Measurements from ENCODE around the gene PARP4.
"Not testable (repeated sequence)": the region's sequence is repeated elsewhere in the genome, so short reads cannot be mapped to it uniquely, and the experiment has no call there.

DNA sequence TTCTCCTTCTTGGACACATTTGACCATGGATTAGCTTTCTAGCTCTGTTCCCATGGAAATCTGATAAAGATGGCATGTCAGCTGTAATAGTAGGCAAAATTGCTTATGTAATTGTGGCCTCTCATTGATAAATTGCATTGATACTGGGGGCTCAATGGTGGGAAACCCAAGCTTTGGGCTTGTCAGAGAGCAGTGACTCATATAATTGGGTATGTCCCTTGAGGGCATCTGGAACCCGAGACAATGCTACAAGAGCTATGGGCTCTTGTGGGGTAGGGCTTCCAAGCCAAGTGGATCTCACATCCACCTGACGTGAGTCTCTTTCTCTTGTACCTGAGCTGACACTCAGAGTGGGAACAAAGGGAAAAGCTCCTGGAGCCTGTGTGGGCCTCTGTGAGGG is 16.3 kb downstream of the PARP4 start:
- TF ChIP-seq POLR2A (IDR thresholded peaks at IDR 0.05; ENCODE audit: low read depth, low read length); POLR2AphosphoS5 (IDR thresholded peaks at IDR 0.05; ENCODE audit: insufficient read depth, low read depth, low read length); EZH2 (IDR thresholded peaks at IDR 0.05; ENCODE audit: borderline replicate concordance, low read depth, low read length, severe bottlenecking); GATA2 (IDR thresholded peaks at IDR 0.05; ENCODE audit: insufficient read depth, insufficient read length, low read depth, low read length): not testable (repeated sequence)
- TF ChIP-seq, protein P1, sequence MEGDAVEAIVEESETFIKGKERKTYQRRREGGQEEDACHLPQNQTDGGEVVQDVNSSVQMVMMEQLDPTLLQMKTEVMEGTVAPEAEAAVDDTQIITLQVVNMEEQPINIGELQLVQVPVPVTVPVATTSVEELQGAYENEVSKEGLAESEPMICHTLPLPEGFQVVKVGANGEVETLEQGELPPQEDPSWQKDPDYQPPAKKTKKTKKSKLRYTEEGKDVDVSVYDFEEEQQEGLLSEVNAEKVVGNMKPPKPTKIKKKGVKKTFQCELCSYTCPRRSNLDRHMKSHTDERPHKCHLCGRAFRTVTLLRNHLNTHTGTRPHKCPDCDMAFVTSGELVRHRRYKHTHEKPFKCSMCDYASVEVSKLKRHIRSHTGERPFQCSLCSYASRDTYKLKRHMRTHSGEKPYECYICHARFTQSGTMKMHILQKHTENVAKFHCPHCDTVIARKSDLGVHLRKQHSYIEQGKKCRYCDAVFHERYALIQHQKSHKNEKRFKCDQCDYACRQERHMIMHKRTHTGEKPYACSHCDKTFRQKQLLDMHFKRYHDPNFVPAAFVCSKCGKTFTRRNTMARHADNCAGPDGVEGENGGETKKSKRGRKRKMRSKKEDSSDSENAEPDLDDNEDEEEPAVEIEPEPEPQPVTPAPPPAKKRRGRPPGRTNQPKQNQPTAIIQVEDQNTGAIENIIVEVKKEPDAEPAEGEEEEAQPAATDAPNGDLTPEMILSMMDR (IDR thresholded peaks at IDR 0.05; ENCODE audit: extremely low read depth in 1 of 2, insufficient read depth in 1 of 2, low read depth in 1 of 2, low read length in 2 of 2), result not testable (repeated sequence)

All from endothelial cell of umbilical vein (primary cell).